ENCODE data around the gene ZBTB21.

DNA sequence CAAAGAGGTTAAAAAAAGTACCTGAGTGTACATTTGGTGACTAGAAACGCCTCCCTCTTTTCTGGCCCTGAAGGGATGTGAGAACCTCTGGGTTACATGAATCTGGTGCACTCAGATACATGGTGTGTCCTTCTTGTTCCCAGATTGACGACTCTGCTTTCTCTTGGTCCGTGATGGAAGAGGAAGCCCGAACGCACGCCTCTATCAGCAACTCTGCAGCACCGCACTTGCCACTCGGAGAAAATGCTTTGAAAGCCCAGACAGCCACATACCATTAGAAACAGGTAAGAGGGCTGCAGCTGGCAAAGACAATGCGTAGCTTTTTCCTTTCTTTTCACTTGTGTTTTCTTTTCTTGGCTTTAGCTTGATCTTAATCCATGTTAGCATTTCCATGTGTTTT is 21.1 kb upstream of the ZBTB21 start:
- TF ChIP-seq, protein P1, sequence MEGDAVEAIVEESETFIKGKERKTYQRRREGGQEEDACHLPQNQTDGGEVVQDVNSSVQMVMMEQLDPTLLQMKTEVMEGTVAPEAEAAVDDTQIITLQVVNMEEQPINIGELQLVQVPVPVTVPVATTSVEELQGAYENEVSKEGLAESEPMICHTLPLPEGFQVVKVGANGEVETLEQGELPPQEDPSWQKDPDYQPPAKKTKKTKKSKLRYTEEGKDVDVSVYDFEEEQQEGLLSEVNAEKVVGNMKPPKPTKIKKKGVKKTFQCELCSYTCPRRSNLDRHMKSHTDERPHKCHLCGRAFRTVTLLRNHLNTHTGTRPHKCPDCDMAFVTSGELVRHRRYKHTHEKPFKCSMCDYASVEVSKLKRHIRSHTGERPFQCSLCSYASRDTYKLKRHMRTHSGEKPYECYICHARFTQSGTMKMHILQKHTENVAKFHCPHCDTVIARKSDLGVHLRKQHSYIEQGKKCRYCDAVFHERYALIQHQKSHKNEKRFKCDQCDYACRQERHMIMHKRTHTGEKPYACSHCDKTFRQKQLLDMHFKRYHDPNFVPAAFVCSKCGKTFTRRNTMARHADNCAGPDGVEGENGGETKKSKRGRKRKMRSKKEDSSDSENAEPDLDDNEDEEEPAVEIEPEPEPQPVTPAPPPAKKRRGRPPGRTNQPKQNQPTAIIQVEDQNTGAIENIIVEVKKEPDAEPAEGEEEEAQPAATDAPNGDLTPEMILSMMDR (IDR thresholded peaks at IDR 0.05; ENCODE audit: low read length), result no peak
- no peak for TF ChIP-seq EZH2 (optimal IDR thresholded peaks at IDR 0.05; ENCODE audit: low read depth, low read length)

Measured in MM.1S (cell line).